H4 (cell line): ENCODE data around the gene TBL1XR1. TPM values are rescaled to one million over a fixed set of nuclear protein-coding genes. Genes with fewer than 3 reads are reported as not detected.
"Not testable (repeated sequence)": the region's sequence is repeated elsewhere in the genome, so short reads cannot be mapped to it uniquely, and the experiment has no call there.

ENCODE experiments used
- DNase-seq: peaks from one replicate; pipeline ENCODE4 v3.0.0-alpha.2; 2015; ENCODE audit warnings: low spot score
- total RNA-seq: library from RNA; depleted of rRNA; stranded (reverse); fragments of >200 nt; shearing (Covaris generic); gene quantifications from 2 replicates; pipeline ENCODE4 v1.2.3, GENCODE V29; 2014

The TBL1XR1 gene
- total RNA-seq, 1 experiment from 2014 or later, result 118 TPM

DNA sequence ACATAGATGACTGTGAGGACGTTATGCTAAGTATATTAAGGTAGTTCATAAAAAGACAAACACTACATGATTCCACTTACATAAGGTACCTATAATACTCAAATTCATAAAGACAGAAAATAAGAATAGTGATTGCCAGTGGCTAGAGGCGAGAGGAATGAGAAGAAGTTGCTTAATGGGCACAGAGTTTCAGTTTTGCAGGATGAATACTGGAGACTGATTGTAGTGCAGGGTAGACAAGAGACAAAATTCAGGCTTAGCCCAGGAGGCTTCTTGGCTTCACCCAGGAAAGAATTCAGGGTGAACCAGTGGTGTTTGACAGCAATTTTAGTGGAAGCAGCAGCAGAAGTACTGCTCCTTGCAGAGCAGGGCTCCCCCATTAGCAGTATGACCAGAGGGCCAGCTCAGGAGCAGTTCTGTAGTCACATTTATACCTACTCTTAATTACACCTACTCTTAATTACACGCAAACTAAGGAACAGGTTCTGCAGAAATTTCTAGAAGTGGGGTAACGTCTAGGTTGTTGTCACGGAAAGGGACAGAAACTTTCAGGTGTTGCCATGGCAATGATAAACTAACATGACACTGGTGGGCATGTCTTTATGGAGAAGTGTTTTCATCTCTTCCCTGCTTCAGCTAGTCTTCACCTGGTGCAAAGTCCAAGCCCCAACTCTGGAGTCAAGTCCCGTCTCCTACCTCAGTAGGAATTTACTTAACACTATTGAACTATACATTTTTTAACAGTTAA, 55.2 kb downstream of the TBL1XR1 start:
- no peak for DNase-seq

DNA sequence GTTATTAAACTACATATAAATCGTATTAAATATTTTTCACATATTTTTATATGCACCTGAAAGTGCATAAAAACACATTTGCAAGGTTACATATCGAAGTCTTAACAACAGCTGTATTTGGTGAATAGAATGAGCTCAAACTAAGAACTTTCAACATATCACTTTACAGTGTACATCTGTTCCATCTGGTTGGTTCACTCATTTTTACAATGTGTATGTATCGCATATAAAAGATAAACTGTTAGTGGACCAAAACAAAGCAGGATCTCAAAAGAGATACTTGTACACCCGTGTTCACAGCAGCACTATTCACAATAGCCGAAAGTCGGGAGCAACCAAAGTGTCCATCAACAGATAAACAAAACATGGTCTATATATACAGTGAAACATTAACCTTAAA, 55.8 kb downstream of the TBL1XR1 start:
- no peak for DNase-seq

DNA sequence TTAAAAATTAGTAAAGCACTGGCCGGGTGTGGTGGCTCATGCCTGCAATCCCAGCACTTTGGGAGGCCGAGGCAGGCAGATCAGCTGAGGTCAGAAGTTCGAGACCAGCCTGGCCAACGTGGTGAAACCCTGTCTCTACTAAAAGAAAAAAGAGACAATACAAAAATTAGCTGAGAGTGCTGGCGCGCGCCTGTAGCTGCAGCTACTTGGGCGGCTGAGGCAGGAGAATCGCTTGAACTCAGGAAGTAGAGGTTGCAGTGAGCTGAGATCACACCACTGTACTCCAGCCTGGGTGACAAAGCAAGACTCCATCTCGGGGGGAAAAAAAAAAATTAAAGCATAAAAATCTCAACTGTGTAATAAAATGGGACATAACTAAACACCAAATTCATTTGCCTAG, 58.1 kb downstream of the TBL1XR1 start:
- DNase-seq, result not testable (repeated sequence)

DNA sequence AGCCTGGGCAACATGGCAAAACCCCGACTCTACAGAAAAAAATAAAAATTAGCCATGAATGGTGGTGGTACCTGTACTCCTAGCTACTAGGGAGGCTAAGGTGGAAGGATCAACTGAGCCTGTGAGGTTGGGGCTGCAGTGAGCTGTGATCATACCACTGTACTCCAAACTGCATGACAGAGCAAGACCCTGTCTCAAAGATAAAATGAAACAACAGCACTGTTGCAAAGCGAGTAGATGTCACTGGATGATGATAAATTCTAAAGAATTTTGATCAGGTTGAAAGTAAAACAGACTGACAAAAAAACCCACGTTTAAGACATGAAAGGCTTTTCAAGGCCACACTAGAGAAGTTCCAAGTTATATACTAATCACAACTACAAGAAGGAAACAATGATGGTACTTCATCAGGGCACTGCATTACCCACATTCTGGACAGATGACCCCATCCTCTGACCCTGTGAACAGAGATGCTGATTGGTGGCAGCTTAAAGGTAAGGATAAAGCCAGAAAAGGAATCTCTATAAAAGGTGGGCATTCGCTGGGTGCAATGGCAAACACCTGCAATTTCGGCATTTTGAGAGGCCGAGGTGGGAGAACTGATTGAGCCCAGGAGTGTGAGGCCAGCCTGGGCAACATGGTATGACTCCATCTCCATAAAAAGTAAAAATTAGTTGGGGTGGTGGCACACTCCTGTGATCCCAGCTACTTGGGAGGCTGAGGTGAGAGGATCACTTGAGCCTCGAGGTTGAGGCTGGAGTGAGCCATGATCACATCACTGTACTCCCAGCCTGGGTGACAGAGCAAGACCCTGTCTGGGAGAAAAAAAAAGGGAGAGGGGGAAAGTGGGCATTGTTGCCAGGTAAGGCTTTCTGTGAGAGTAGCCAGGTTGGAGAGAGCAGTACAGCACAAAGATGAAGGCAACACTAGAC, 59.2 kb downstream of the TBL1XR1 start:
- no peak for DNase-seq

DNA sequence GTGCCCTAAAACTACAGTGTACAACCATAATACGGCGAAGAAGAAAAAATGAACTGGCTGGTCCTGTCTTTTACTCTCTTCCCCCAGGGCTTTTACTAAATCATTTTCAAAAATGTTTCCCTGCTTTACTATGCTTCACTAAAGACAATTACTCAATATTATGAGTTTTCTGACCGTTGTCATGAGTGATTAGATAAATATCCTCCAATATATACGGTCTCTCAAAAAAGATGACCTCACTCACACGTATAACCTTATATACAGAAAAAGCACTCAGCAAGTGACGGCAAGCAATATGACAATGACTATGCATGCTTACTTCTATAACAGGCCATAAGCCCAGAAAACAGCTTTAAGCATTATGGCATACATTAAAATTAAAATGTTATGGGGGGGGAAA, 60.5 kb downstream of the TBL1XR1 start:
- no peak for DNase-seq

DNA sequence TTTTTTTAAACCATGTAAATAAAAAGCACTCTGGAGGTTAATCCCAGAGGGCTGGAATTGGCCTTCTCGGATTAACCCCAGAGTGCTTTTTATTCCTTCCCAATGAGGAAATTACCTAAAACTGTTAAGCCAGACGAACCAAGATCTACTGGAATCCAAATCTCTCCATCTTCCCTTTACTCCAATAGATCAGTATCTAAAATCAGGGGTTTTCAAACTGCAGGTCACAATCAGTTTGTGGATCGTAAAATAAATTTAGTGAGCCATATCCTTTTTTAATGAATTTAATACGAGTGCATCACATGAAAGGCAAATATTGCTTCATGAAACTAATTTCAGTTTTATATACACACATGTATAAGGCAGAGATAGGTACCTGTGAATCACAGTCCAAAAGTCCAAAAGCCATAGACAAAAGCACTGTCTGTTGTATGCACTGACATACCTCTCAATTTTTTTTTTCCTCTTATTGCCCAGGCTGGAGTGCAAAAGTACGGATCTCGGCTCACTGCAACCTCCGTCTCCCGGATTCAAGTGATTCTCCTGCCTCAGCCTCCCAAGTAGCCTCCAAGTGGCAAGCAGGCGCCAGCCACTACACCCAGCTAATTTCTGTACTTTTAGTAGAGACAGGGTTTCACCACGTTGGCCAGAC, 61.3 kb downstream of the TBL1XR1 start:
- DNase-seq, result no peak

DNA sequence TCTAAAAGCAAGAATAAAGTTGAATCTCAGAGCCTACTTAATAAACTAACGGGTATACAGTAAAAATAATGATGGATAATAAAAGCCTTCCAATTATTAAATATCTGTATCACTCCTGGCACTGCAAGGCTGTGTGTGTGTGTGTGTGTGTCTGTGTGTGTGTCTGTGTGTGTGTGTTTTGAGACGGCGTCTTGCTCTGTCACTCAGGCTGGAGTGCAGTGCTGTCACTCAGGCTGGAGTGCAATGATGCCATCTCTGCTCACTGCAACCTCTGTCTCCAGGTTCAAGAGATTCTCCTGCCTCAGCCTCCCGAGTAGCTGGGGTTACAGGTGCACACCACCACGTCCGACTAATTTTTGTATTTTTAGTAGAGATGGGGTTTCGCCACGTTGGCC, 62.5 kb downstream of the TBL1XR1 start:
- DNase-seq, result no peak

DNA sequence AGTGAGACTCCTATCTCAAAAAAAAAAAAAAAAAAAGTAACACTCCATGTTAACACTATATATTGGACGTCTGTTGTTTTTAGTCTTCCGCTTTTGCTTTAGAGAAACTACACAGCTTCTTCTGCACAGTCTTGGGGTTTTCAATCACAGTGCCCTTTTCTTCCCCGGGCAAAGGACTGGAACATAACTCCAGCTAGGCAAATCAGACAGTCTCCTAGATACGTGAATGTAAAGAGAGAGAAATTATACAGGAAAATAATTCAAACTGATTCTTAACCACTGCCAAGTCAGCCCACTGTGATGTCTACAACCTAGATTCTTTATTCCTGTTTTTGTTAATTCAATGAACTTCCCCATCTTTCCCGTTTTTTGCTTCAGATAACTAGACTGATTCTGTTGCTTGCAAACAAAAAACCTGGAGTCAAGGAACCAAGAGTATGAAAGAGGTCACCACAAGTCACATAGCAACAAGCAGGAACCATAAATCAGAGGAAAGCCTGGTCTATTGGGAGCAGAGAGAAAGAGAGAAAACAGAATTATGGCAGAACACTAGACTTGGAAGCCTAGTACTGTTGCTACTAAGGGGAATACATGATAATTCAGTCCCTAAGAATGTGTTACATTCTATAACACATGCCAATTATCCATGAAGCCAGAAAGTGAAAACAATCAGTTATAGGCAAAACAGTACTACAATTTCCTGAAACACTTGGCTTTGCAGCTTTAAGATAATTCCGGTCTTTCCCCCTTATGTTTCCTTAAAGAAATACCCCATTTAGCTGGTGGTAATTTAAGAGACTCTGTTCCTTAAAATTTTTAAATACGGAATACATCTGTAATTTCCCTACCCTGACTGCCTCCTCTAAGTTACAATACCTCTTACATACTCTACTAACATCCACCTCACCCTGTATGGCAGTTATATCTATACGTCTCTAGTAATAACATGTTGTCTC, 63.1 kb downstream of the TBL1XR1 start:
- DNase-seq, result no peak

DNA sequence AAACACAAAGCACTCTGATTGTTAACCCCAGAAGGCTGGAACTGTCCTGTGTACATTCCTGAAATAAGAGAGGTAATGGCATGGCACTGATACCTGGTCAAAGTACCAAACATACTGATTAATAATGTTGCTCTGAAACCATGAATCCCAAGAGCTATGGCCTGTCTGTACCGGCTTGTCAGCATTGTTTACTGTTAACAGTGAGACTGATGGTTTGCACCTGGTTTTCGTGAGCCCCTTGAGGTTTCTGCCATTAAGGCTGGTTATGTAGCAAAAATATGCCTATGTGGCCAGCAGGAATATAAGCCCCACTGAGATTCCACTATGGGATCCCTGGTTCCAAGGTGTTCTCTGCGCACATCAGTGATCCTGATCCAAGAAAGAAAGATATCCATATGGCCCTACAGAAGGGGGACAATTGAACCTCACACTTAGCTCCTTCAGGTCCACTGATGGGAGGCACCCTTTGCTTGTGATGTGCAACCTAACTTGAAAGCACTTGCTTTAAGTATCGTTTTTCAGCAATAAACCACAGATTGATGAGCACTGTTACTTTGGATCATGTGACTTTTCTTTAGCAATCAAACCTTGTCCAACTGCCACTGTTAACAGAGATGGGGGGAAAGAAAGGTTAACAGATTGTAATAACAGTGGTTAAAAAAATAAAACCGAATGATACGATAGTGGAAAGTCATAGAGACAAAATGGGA, 65.2 kb downstream of the TBL1XR1 start:
- DNase-seq, result no peak

DNA sequence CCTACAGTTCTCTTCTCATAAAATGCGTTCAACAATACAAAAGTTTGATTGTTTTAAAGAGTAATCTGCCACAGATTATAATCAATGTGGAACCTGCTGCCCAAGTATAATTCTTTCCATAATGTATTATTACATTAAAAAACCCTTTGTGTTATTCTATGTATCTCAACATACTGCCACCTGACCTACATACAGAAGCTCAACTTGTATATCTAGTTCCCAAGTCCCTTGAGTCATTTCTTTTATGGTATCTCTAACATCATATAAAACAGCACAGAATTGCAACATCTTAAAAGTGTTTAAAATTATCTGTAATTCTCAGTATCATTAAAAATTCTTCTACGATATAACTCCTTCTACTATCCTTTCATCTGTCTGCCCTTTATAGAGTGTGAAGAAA, 70.3 kb downstream of the TBL1XR1 start:
- DNase-seq, result no peak

DNA sequence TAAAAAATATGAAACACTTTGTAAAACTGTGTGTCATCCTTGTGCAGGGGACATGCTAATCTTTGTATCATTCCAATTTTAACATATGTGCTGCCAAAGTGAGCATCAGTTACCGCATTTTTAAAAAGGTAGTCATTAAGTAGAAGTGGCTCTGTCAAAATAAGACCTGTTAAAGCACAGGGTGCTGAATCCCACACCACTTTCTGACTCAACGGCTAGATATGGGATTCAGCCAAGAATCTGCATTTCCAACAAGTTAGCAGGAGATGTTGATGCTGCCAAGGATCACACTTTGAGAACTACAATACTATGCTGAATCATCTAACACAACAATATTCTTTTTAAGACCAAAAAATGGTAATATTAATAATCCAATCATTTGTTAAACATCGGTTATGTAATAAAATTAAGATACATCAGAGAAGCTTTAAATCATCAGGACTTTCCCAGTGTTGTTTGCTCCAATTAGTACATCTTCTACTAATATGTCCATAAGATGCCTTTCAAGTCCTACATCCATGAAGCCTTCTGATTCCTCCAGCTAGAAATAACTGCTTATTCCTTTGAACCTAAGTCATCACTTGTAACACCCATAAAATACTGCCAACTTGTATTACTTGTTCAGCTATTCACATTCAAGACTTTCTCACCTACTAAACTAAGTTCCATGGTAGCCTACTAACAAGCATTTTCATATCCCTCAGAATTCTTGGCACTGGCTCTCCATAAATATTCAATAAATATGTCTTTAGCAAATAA, 71.1 kb downstream of the TBL1XR1 start:
- DNase-seq, result no peak

DNA sequence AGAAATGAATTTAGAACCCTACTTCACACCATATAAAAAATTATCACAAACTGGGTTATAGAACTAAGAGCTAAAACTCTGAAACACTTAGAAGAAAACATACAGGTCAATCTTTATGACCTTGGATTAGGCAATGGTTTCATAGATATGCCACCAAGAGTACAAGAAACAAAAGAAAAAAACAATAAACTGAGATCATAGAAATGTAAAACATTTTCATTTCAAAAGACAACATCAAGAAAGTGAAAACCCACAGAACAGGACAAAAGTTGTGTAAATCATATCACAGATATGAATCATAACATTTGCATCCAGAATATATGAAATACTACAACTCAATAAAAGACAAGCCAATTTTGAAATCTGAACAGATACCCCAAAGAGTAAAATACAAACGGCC, 72.4 kb downstream of the TBL1XR1 start:
- DNase-seq, result no peak

DNA sequence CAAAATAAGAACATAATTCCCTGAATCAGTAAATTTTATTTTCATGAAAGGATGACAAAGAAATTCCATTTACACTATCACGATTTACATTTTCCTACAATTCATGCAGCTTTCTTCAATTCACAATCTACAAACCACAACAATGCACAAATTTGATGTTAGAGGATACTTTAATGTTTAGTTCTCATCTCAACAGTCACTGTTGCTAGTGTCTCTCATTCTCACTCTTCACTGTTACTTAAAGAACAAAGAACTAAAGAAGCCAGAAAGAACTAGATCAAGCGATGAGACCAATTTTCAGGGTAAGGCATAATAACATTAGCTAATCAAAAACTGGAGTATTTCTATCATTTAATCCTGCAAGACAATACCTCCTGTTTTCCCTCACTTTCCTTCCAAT, 73.5 kb downstream of the TBL1XR1 start:
- DNase-seq, result no peak

DNA sequence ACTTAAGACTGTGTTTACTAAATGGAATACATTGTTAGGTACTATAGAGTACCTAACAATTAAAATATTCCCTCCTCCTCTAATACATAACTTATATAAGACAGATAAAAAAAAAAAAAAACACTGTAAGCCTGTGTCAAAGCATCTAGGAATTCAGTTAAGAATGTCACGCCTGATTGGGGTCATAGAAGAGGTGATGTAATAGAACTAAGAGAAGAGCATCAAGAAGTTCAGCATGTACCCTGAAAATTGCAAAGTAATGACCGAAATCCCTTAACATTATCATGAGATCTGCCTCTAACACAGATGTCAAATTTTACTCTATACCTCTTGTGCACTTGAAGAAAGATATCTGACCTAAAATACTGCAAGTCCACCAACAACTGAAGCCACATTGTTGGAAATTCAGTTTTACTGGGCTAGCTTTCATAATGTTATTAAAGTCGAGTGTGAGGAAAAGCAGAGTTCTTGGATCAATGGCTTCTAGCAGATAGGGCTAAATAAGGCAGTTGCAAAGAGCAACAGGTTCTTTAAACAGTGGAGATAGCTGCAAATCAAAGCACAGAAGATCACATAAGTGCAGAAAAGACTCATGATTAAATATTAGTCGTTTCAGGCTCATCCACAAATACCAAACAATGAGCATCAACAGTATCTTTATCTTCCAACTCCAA, 75.0 kb downstream of the TBL1XR1 start:
- DNase-seq, result no peak

DNA sequence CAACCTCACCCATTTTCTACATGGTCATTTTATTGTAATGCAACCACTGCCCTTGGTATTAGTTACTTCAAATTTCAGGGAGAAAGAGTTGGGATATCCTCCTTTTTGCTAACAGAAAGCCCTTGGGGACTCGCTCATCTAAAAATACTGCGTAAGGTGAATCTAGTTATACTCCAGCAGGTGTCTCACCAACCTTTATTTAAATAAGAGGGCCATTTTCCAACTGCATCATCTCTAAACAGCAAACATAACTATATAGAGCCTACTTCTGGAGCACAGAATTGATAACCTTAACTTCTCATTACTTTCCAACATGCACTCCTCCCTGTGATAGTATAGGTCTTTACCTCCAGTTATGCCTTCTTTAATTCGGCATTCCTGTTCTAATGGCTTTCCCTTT, 77.5 kb downstream of the TBL1XR1 start:
- no peak for DNase-seq

DNA sequence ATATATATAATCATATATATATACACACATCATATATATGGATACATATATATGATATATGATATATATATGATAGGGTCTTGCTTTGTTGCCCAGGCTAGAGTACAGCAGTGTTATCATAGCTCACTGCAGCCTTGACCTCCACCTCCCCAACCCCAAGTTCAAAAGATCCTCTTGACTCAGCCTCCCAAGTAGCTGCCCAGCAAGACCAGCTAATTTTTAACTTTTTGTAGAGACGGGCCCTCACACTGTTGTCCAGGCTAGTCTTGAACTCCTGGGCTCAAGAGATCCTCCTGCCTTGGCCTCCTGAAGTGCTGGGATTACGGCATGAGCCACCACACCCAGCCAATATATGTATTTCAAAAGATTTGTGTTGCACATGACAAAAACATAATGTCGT, 83.0 kb downstream of the TBL1XR1 start:
- DNase-seq, result no peak

DNA sequence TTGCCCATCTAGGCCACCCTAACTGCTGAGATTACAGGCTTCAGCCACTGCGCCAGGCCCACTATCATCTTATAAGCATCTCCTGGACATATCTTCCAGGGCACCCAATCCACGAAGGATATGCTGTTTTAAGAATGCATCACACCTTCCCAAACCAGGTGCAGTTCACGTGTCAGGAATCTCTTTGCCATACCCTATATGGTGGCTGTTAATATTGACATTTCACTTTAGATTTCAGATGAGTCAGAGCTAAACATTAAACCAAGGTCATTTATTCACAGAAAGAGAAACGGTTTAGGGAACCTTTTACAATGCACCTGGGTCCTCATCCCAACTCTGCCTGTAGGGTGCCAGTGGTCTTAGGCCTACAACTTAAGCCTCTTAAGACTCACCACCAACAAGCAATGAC, 85.7 kb downstream of the TBL1XR1 start:
- no peak for DNase-seq

DNA sequence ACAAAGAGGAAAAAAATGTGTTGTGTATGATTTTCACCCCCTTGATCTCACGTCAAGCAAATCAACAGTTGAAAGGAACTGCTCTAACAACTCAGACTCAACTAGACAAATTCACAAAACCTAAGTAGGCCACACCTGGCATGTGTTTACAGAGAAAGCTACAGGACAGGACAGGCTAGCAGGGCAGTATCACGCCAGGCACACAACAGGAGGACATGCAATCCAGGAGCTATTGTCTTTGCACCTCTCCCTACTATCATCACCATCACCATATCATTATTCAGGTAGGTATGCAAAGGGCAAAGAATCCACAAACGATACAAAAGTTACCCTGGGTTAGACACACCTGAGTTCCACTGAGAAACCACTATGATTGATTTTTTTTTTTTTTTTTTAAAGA, 86.4 kb downstream of the TBL1XR1 start:
- DNase-seq, result no peak

DNA sequence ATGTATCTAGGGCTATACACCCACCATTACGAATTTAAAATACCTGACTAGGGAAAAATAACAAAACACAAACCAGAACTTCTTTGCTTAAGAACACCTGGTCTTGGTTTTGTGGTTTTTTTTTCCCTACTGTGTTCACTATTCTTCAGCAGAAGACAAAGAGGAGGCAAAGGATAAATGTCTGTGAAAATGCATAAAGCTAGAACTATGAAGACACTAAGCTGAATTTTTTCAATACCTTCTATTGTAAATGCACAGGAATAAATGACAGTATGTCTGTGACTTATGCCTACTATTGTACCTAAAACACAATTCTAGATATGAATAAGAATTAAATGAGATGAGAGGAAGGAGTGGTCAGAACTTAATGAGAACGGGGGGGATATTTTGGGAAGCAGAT, 86.9 kb downstream of the TBL1XR1 start:
- no peak for DNase-seq
